ENCODE results near the gene SPPL3.
A peak's percentile ranks its signal among the peaks of the same experiment; 100 is the strongest.

- peak; percentile 70 for TF ChIP-seq CTCF (IDR thresholded peaks at IDR 0.05; ENCODE audit: low read depth, low read length, missing input control)
- TF ChIP-seq MAX (IDR thresholded peaks at IDR 0.05): no peak
- TF ChIP-seq JUND (IDR thresholded peaks at IDR 0.05): peak in 1 of 2 donors; percentile 22
- TF ChIP-seq REST (IDR thresholded peaks at IDR 0.05): no peak
- peak; percentile 78 to 83 for TF ChIP-seq RAD21 (IDR thresholded peaks at IDR 0.05)
These were observed 40.6 kb upstream of the SPPL3 start for GRCh38 chr12:120944645-120945217.

Data from liver (tissue), 3 donors.